Prostate gland (tissue), 2 donors: Measurements from ENCODE around the gene LANCL3. TPM values are rescaled to one million over a fixed set of nuclear protein-coding genes. Genes with fewer than 3 reads are reported as not detected.
"Not testable (repeated sequence)": the region's sequence is repeated elsewhere in the genome, so short reads cannot be mapped to it uniquely, and the experiment has no call there.

ENCODE experiments used
- DNase-seq: peaks from one replicate; pipeline ENCODE4 v3.0.0-alpha.2; 2019; ENCODE audit warnings: low spot score
- H3K27ac ChIP-seq, 2 donors: fragments of 200-600 bp; sonication (generic); 2 replicates each; pipeline ENCODE4 v1.5.1; 2017 to 2019
- H3K27me3 ChIP-seq: fragments of 200-600 bp; sonication (generic); replicated peaks from 2 replicates; pipeline ENCODE4 v1.5.1; 2019; ENCODE audit not compliant: insufficient read depth
- H3K36me3 ChIP-seq, 2 donors: fragments of 200-600 bp; sonication (generic); 1 replicate in 1 of 2; 2 replicates in 1 of 2; pipeline versions ENCODE4 v1.5.1 to v1.8.1; 2017 to 2019
- H3K4me1 ChIP-seq: fragments of 200-600 bp; sonication (generic); replicated peaks from 2 replicates; pipeline ENCODE4 v1.5.1; 2019
- H3K4me3 ChIP-seq, 2 donors: fragments of 200-600 bp; sonication (generic); 2 replicates each; pipeline ENCODE4 v1.5.1; 2017 to 2019
- H3K9me3 ChIP-seq: fragments of 200-600 bp; sonication (generic); 2 replicates; pipeline ENCODE4 v1.5.1; 2017
- CTCF ChIP-seq, 4 experiments: fragments of 200-600 bp in 2 of 4; fragments of 450-650 bp in 2 of 4; sonication (generic) in 2 of 4; IDR thresholded peaks; 1 replicate in 3 of 4; 2 replicates in 1 of 4; pipeline ENCODE4 v1.5.1; 2016 to 2019; ENCODE audit warnings: antibody characterized with exemption in 4 of 4, mild to moderate bottlenecking in 2 of 4, moderate library complexity in 2 of 4
- POLR2A ChIP-seq: fragments of 450-650 bp; IDR thresholded peaks from one replicate; pipeline ENCODE4 v1.6.1; 2016; ENCODE audit warnings: antibody characterized with exemption, mild to moderate bottlenecking
- POLR2AphosphoS5 ChIP-seq: sonication (generic); formaldehyde crosslinking; IDR thresholded peaks from one replicate; pipeline ENCODE4 v1.6.1; 2017; ENCODE audit warnings: antibody characterized with exemption
- WGBS: methylation state at CpG from one replicate; pipeline ENCODE4 v1.1.5; 2018; 5-methylcytosine and 5-hydroxymethylcytosine counted together
- intact Hi-C: fragments of 100-400 bp; cut with DNase I; formaldehyde crosslinking; loops from one replicate; pipeline ENCODE4 v1.14.2; 2022
- total RNA-seq, 2 donors: library from RNA; depleted of rRNA; stranded (reverse); fragments of >200 nt; gene quantifications; one replicate each; pipeline ENCODE4 v1.1.0, GENCODE V29; 2016

Gene LANCL3
- 1 to 10 TPM in 1 of 2 donors, under 1 TPM in 1; 0.74 to 1.2 TPM for total RNA-seq

- DNase-seq, H3K27ac ChIP-seq, H3K9me3 ChIP-seq, H3K36me3 ChIP-seq, H3K4me1 ChIP-seq, H3K27me3 ChIP-seq, intact Hi-C loops: not testable (repeated sequence)
- no CpG with 5 or more reads among the region's 68 CpGs for WGBS
- peak within 1 kb of the TSS; percentile 9 to 18 for H3K4me3 ChIP-seq
Observed at GRCh38 chrX:37571426-37572107, at the start of gene LANCL3. Gene LANCL3, plus strand, starts transcription at chrX:37571661. Its CDS starts 210 bp downstream, at chrX:37571871.

- WGBS, result 50% methylated on average over 3 of the region's 3 CpGs
- H3K4me3 ChIP-seq, DNase-seq, H3K4me1 ChIP-seq, H3K27ac ChIP-seq, H3K36me3 ChIP-seq, H3K9me3 ChIP-seq, intact Hi-C loops, H3K27me3 ChIP-seq: not testable (repeated sequence)
Observed at GRCh38 chrX:37523673-37524072, 47.8 kb upstream of the LANCL3 start.

GRCh38 chrX:37541991-37542390 lies 29.5 kb upstream of the LANCL3 start:
- 80% methylated on average over 6 of the region's 11 CpGs for WGBS
- DNase-seq, result no peak
- Histone ChIP-seq H3K36me3 (no peaks in the 10 kb centered on the region), H3K4me1 (no peaks in the 10 kb centered on the region), H3K27me3 (no peaks in the 10 kb centered on the region), H3K27ac (no peak overlapping the region), H3K9me3 (no peaks in the 10 kb centered on the region), H3K4me3 (no peak overlapping the region)
- intact Hi-C loops, result no loop called here
- TF ChIP-seq POLR2A (no peak), POLR2AphosphoS5 (no peak), CTCF (IDR thresholded peaks at IDR 0.05) (no peak)

- Histone ChIP-seq H3K4me1 (no peaks in the 10 kb centered on the region), H3K27ac (no peak overlapping the region), H3K36me3 (no peaks in the 10 kb centered on the region), H3K27me3 (no peaks in the 10 kb centered on the region), H3K9me3 (no peaks in the 10 kb centered on the region), H3K4me3 (no peak overlapping the region)
- intact Hi-C loops, result no loop called here
- no peak for DNase-seq
- TF ChIP-seq CTCF (IDR thresholded peaks at IDR 0.05), result no peak
- TF ChIP-seq POLR2AphosphoS5, result no peak
- no peak for TF ChIP-seq POLR2A
- 91% methylated on average over 13 of the region's 15 CpGs for WGBS
Observed at GRCh38 chrX:37542791-37543190, 28.7 kb upstream of the LANCL3 start.

GRCh38 chrX:37543324-37543723 lies 28.1 kb upstream of the LANCL3 start:
- Histone ChIP-seq H3K9me3 (no peaks in the 10 kb centered on the region), H3K4me1 (no peaks in the 10 kb centered on the region), H3K27me3 (no peaks in the 10 kb centered on the region), H3K4me3 (no peak overlapping the region), H3K27ac (no peak overlapping the region), H3K36me3 (no peaks in the 10 kb centered on the region)
- intact Hi-C loops, result no loop called here
- DNase-seq, result no peak
- TF ChIP-seq CTCF (IDR thresholded peaks at IDR 0.05), result no peak
- TF ChIP-seq POLR2A, result no peak
- TF ChIP-seq POLR2AphosphoS5, result no peak
- WGBS, result 96% methylated on average over 23 of the region's 23 CpGs

- H3K4me1 ChIP-seq, H3K36me3 ChIP-seq, H3K9me3 ChIP-seq, H3K27ac ChIP-seq, intact Hi-C loops, H3K27me3 ChIP-seq, DNase-seq, H3K4me3 ChIP-seq: not testable (repeated sequence)
- 100% methylated on average over 1 of the region's 1 CpG for WGBS
Observed at GRCh38 chrX:37544531-37544930, 26.9 kb upstream of the LANCL3 start.
